Large intestine (tissue), 3 donors: ENCODE measurements around the gene ADARB2. TPM values are rescaled to one million over a fixed set of nuclear protein-coding genes. Genes with fewer than 3 reads are reported as not detected.
"Not testable (repeated sequence)": the region's sequence is repeated elsewhere in the genome, so short reads cannot be mapped to it uniquely, and the experiment has no call there.

ENCODE experiments used
- DNase-seq, 2 donors: peaks; one replicate each; pipeline versions ENCODE4 v3.0.0 to v3.0.0-alpha.2; 2013
- H3K27ac ChIP-seq: one replicate; pipeline ENCODE4 v1.5.1; 2013; ENCODE audit warnings: low read length
- H3K27me3 ChIP-seq: 2 replicates; pipeline ENCODE4 v1.6.1; 2013; ENCODE audit warnings: low read length; ENCODE audit not compliant: control insufficient read depth, insufficient read depth
- H3K36me3 ChIP-seq: 2 replicates; pipeline ENCODE4 v1.6.1; 2013; ENCODE audit warnings: low read length; ENCODE audit not compliant: control insufficient read depth, insufficient read depth
- H3K4me1 ChIP-seq: one replicate; pipeline ENCODE4 v1.6.1; 2013; ENCODE audit warnings: low read length; ENCODE audit not compliant: control insufficient read depth, insufficient read depth
- H3K4me3 ChIP-seq: one replicate; pipeline ENCODE4 v1.5.1; 2013; ENCODE audit warnings: low read length
- H3K9me3 ChIP-seq: one replicate; pipeline ENCODE4 v1.6.1; 2013; ENCODE audit warnings: mild to moderate bottlenecking, low read depth, low read length, moderate library complexity; ENCODE audit not compliant: control insufficient read depth
- WGBS: methylation state at CpG from one replicate; pipeline ENCODE4 v1.1.5; 2013; ENCODE audit warnings: low lambda C conversion rate; ENCODE audit not compliant: insufficient coverage; 5-methylcytosine and 5-hydroxymethylcytosine counted together
- polyA plus RNA-seq: library from polyadenylated mRNA; unstranded; fragments of 120-200 nt; gene quantifications from one replicate; pipeline ENCODE4 v1.2.1, GENCODE V29; 2013

The ADARB2 gene
- polyA plus RNA-seq, 1 donor: 0.52 TPM

DNA sequence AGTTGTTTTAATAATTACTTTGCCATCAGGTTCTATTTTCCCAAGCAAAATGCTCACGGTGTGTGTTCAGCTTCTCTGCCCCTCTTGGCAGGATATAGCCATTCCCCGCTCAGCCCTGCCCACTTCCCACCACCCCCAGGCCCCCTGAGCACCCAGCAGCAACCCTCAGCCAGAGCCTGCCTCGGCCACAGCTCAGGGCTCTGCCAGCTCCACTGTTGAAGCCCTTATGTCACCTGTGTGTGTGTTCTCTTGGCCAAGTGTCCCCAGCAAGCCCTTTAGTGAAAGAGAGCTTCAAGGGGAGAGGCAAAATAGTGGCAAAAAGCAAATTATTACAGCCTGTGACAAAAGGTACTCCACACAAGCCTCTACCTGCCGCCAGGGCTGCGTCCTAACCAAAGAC, 275.3 kb downstream of the ADARB2 start:
- DNase-seq: no peak
- no CpG with 5 or more reads among the region's 5 CpGs for WGBS
- H3K4me3 ChIP-seq: no peak overlapping the region
- peaks cover 14% of the 10 kb centered on the region for H3K4me1 ChIP-seq
- no peaks in the 10 kb centered on the region for H3K27me3 ChIP-seq
- H3K36me3 ChIP-seq: no peaks in the 10 kb centered on the region
- H3K9me3 ChIP-seq: no peaks in the 10 kb centered on the region
- H3K27ac ChIP-seq: no peak overlapping the region

DNA sequence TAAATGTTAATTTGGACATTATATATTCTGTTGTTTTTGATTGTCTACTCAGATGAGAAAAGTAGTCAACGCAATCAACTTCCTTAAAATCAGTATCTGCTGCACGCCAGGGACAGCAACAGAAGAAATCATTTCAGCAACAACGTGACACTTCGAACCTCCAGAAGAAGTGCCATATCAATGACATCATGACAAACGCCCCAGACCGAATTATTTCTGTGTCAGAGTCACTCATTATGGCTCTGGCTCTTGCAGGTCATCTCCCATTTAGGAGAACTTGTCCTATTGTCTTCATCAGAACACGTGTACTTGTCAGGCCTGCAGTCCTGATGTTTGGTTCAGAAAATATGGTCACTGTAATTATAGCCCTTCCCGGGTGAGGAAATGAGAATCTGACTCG, 276.3 kb downstream of the ADARB2 start:
- H3K27ac ChIP-seq: no peak overlapping the region
- DNase-seq: no peak
- H3K36me3 ChIP-seq: no peaks in the 10 kb centered on the region
- no peak overlapping the region for H3K4me3 ChIP-seq
- H3K9me3 ChIP-seq: no peaks in the 10 kb centered on the region
- no peaks in the 10 kb centered on the region for H3K27me3 ChIP-seq
- H3K4me1 ChIP-seq: peaks cover 6% of the 10 kb centered on the region
- WGBS: 100% methylated on average over 2 of the region's 9 CpGs

DNA sequence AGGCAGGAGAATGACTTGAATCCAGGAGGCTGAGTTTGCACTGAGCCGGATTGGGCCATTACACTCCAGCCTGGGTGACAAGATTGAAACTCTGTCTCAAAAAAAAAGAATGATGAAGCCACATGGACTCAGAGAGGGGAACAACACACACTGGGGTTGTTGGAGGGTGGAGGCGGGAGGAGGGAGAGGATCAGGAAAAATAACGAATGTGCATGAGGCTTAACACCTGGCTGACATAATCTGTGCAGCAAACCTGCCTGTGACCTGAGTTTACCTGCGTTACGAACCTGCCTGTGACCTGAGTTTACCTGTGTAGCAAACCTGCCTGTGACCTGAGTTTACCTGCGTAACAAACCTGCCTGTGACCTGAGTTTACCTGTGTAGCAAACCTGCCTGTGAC, 277.7 kb downstream of the ADARB2 start:
- not testable (repeated sequence) for H3K4me1 ChIP-seq, H3K27ac ChIP-seq, H3K4me3 ChIP-seq, H3K9me3 ChIP-seq, H3K36me3 ChIP-seq, DNase-seq, H3K27me3 ChIP-seq
- WGBS: 100% methylated on average over 1 of the region's 6 CpGs

GRCh38 chr10:1454951-1455350, 282.4 kb downstream of the ADARB2 start:
- Histone ChIP-seq H3K27me3 (no peaks in the 10 kb centered on the region), H3K4me3 (no peak overlapping the region), H3K27ac (no peak overlapping the region), H3K4me1 (no peaks in the 10 kb centered on the region), H3K9me3 (no peaks in the 10 kb centered on the region), H3K36me3 (no peaks in the 10 kb centered on the region)
- DNase-seq: no peak
- 100% methylated on average over 1 of the region's 6 CpGs for WGBS

- Histone ChIP-seq H3K27ac (no peak overlapping the region), H3K36me3 (no peaks in the 10 kb centered on the region), H3K4me3 (no peak overlapping the region), H3K27me3 (no peaks in the 10 kb centered on the region), H3K4me1 (no peaks in the 10 kb centered on the region), H3K9me3 (no peaks in the 10 kb centered on the region)
- WGBS: no CpG with 5 or more reads among the region's 6 CpGs
- no peak for DNase-seq
Observed at GRCh38 chr10:1454428-1454827, 282.9 kb downstream of the ADARB2 start.

- Histone ChIP-seq H3K9me3 (no peaks in the 10 kb centered on the region), H3K4me3 (no peak overlapping the region), H3K36me3 (no peaks in the 10 kb centered on the region), H3K27me3 (no peaks in the 10 kb centered on the region), H3K4me1 (no peaks in the 10 kb centered on the region), H3K27ac (no peak overlapping the region)
- no CpG with 5 or more reads among the region's 8 CpGs for WGBS
- no peak for DNase-seq
Observed at GRCh38 chr10:1452777-1453176, 284.5 kb downstream of the ADARB2 start.

- H3K4me1 ChIP-seq: no peaks in the 10 kb centered on the region
- no peak for DNase-seq
- H3K9me3 ChIP-seq: no peaks in the 10 kb centered on the region
- H3K27me3 ChIP-seq: no peaks in the 10 kb centered on the region
- 100% methylated on average over 2 of the region's 7 CpGs for WGBS
- H3K4me3 ChIP-seq: no peak overlapping the region
- H3K27ac ChIP-seq: no peak overlapping the region
- H3K36me3 ChIP-seq: no peaks in the 10 kb centered on the region
Observed at GRCh38 chr10:1451941-1452340, 285.4 kb downstream of the ADARB2 start.

GRCh38 chr10:1451362-1451888, 285.9 kb downstream of the ADARB2 start:
- no peaks in the 10 kb centered on the region for H3K27me3 ChIP-seq
- no peaks in the 10 kb centered on the region for H3K36me3 ChIP-seq
- H3K4me3 ChIP-seq: no peak overlapping the region
- no peaks in the 10 kb centered on the region for H3K4me1 ChIP-seq
- WGBS: no CpG with 5 or more reads among the region's 4 CpGs
- no peak overlapping the region for H3K27ac ChIP-seq
- no peak for DNase-seq
- no peaks in the 10 kb centered on the region for H3K9me3 ChIP-seq

- H3K27me3 ChIP-seq: no peaks in the 10 kb centered on the region
- no peaks in the 10 kb centered on the region for H3K4me1 ChIP-seq
- peaks cover 7% of the 10 kb centered on the region for H3K9me3 ChIP-seq
- no CpG with 5 or more reads among the region's 16 CpGs for WGBS
- H3K4me3 ChIP-seq: no peak overlapping the region
- H3K36me3 ChIP-seq: no peaks in the 10 kb centered on the region
- no peak for DNase-seq
- H3K27ac ChIP-seq: no peak overlapping the region
Observed at GRCh38 chr10:1449572-1450205, 287.6 kb downstream of the ADARB2 start.

DNA sequence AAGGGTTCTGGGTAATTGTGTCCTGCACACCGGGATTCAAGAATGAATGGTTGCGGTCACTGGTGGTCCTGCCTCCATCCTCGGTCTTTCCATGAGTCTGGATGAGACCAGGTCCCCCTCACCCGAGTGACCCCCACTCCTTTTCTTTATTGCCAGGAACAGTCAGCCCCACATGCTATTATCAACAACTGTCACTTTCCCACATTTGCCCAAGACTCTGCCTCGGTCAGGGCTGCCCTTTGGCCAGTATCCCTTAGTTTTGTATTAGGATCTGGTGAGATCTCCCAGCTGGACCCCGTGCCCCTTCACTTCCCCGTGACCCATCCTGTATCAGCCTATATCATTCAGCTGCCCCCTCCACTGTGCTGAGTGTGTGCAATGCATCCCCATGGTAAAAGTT, 288.3 kb downstream of the ADARB2 start:
- Histone ChIP-seq H3K4me1 (no peaks in the 10 kb centered on the region), H3K9me3 (peaks cover 10% of the 10 kb centered on the region)

DNA sequence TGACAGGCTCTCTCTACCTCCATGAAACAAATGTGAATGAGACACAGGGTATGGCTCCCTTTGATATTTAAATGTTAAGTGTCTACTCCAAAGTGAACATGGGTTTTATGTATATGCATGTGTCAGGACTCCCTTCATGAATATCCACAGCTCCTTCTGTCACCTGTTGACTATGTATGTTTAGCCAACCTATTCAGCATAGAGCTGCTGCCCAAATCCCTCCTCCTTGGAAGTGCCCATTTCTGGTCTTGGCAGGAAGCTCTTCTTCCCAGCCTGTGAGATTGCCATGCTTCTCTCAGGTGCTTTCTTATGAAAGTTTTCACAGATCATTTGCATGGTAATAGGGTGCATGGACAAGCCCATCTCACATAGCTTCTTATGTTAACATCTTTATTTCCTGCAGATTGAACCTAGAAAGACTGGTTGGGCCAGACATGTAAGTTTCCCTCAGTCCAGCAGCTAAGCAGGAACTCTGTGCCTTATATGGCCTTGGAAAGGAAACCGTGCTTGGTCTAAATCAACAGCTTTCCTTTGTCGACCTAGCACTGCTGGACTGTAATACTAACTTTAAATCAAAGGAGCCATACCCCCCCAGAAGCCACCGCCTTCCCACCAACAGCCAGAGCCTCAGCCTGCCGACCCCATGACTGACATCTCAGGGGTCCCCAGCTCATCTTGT, 288.9 kb downstream of the ADARB2 start:
- no peak overlapping the region for H3K27ac ChIP-seq
- no peak overlapping the region for H3K4me3 ChIP-seq
- no CpG with 5 or more reads among the region's 4 CpGs for WGBS
- no peaks in the 10 kb centered on the region for H3K27me3 ChIP-seq
- peaks cover 10% of the 10 kb centered on the region for H3K9me3 ChIP-seq
- H3K4me1 ChIP-seq: no peaks in the 10 kb centered on the region
- no peak for DNase-seq
- no peaks in the 10 kb centered on the region for H3K36me3 ChIP-seq

More for the DNA sequence above, 288.3 kb downstream of the ADARB2 start:
- no peak overlapping the region for H3K27ac ChIP-seq
- H3K36me3 ChIP-seq: no peaks in the 10 kb centered on the region
- H3K27me3 ChIP-seq: no peaks in the 10 kb centered on the region
- DNase-seq: no peak
- no peak overlapping the region for H3K4me3 ChIP-seq
- WGBS: no CpG with 5 or more reads among the region's 7 CpGs
